ENCODE results near the gene ADIPOR2.

The ADIPOR2 gene

GRCh38 chr12:1705774-1706631 is 15.1 kb downstream of the ADIPOR2 start:
- TF ChIP-seq REST (IDR thresholded peaks at IDR 0.05; ENCODE audit: low read depth) (no peak), USF1 (IDR thresholded peaks at IDR 0.05) (no peak), YY1 (IDR thresholded peaks at IDR 0.05; ENCODE audit: low read depth) (no peak), TAF1 (IDR thresholded peaks at IDR 0.05; ENCODE audit: low read depth) (no peak), NFIC (IDR thresholded peaks at IDR 0.05) (no peak), EP300 (IDR thresholded peaks at IDR 0.05; ENCODE audit: borderline replicate concordance) (no peak), TEAD4 (IDR thresholded peaks at IDR 0.05) (no peak), RAD21 (IDR thresholded peaks at IDR 0.05; ENCODE audit: low read depth) (no peak), TCF12 (IDR thresholded peaks at IDR 0.05; ENCODE audit: low read depth) (no peak), EGR1 (IDR thresholded peaks at IDR 0.05) (no peak), MAX (IDR thresholded peaks at IDR 0.05) (no peak), CREB1 (IDR thresholded peaks at IDR 0.05; ENCODE audit: low read depth) (no peak)

GRCh38 chr12:1706632-1706980 is 15.7 kb downstream of the ADIPOR2 start:
- TF ChIP-seq EGR1 (IDR thresholded peaks at IDR 0.05): no peak
- TF ChIP-seq NFIC (IDR thresholded peaks at IDR 0.05): no peak
- TF ChIP-seq CREB1 (IDR thresholded peaks at IDR 0.05; ENCODE audit: low read depth): no peak
- no peak for TF ChIP-seq CEBPB (IDR thresholded peaks at IDR 0.05)
- TF ChIP-seq YY1 (IDR thresholded peaks at IDR 0.05; ENCODE audit: low read depth): no peak
- TF ChIP-seq TAF1 (IDR thresholded peaks at IDR 0.05; ENCODE audit: low read depth): no peak
- no peak for TF ChIP-seq EP300 (IDR thresholded peaks at IDR 0.05; ENCODE audit: borderline replicate concordance)
- TF ChIP-seq MAX (IDR thresholded peaks at IDR 0.05): no peak
- TF ChIP-seq REST (IDR thresholded peaks at IDR 0.05; ENCODE audit: low read depth): no peak
- no peak for TF ChIP-seq FOXM1 (IDR thresholded peaks at IDR 0.05; ENCODE audit: borderline replicate concordance, low read depth)
- no peak for TF ChIP-seq TCF12 (IDR thresholded peaks at IDR 0.05; ENCODE audit: low read depth)
- TF ChIP-seq TEAD4 (IDR thresholded peaks at IDR 0.05): no peak
- TF ChIP-seq ZBTB7A (IDR thresholded peaks at IDR 0.05; ENCODE audit: low read depth): no peak
- no peak for TF ChIP-seq USF1 (IDR thresholded peaks at IDR 0.05)
- TF ChIP-seq RAD21 (IDR thresholded peaks at IDR 0.05; ENCODE audit: low read depth): no peak

GRCh38 chr12:1707051-1707450 is 16.2 kb downstream of the ADIPOR2 start:
- TF ChIP-seq MAX (IDR thresholded peaks at IDR 0.05) (no peak), TEAD4 (IDR thresholded peaks at IDR 0.05) (no peak), CREB1 (IDR thresholded peaks at IDR 0.05; ENCODE audit: low read depth) (no peak), EGR1 (IDR thresholded peaks at IDR 0.05) (no peak), TCF12 (IDR thresholded peaks at IDR 0.05; ENCODE audit: low read depth) (no peak), YY1 (IDR thresholded peaks at IDR 0.05; ENCODE audit: low read depth) (no peak), FOXM1 (IDR thresholded peaks at IDR 0.05; ENCODE audit: borderline replicate concordance, low read depth) (no peak), USF1 (IDR thresholded peaks at IDR 0.05) (no peak), EP300 (IDR thresholded peaks at IDR 0.05; ENCODE audit: borderline replicate concordance) (no peak), ZBTB7A (IDR thresholded peaks at IDR 0.05; ENCODE audit: low read depth) (no peak), CEBPB (IDR thresholded peaks at IDR 0.05) (no peak), REST (IDR thresholded peaks at IDR 0.05; ENCODE audit: low read depth) (no peak), TAF1 (IDR thresholded peaks at IDR 0.05; ENCODE audit: low read depth) (no peak), RAD21 (IDR thresholded peaks at IDR 0.05; ENCODE audit: low read depth) (no peak), NFIC (IDR thresholded peaks at IDR 0.05) (no peak)
